ENCODE measurements around the gene WDR31.

DNA sequence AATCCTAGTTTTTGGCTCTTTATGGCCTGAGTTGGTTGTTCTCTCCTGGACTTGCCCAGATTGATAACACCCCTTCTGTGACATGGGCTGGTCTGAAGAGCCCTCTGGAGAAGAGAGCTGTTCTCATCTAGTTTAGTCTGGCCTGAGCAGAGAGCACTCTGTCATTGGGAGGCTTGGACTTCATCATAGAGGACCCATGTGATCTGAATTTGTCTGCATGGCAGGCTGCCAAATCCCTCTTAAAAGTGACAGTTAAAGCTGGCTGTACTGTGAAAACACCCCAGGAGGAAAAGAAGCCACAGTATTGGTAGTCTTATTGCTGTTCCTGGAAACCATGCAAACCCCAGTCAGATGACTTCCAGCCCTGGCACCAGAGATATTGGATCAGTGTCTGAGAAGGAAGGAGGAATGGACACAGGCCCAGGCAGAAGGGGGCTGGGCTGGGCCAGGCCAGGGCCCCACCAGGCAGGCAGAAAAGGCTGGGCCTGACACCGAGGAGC, 3.7 kb upstream of the WDR31 start:
- TF ChIP-seq, protein P1, sequence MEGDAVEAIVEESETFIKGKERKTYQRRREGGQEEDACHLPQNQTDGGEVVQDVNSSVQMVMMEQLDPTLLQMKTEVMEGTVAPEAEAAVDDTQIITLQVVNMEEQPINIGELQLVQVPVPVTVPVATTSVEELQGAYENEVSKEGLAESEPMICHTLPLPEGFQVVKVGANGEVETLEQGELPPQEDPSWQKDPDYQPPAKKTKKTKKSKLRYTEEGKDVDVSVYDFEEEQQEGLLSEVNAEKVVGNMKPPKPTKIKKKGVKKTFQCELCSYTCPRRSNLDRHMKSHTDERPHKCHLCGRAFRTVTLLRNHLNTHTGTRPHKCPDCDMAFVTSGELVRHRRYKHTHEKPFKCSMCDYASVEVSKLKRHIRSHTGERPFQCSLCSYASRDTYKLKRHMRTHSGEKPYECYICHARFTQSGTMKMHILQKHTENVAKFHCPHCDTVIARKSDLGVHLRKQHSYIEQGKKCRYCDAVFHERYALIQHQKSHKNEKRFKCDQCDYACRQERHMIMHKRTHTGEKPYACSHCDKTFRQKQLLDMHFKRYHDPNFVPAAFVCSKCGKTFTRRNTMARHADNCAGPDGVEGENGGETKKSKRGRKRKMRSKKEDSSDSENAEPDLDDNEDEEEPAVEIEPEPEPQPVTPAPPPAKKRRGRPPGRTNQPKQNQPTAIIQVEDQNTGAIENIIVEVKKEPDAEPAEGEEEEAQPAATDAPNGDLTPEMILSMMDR (optimal IDR thresholded peaks at IDR 0.05 in 1 of 3, IDR thresholded peaks at IDR 0.05 in 1 of 3, conservative IDR thresholded peaks at IDR 0.05 in 1 of 3; ENCODE audit: extremely low read depth in 1 of 3, insufficient read depth in 2 of 3, low read length in 3 of 3), result no peak
- TF ChIP-seq EZH2 (IDR thresholded peaks at IDR 0.05; ENCODE audit: low read length), result no peak

Measured in keratinocyte (primary cell).